Left colon (tissue), 2 donors: ENCODE measurements around the gene ZNF638. TPM values are rescaled to one million over a fixed set of nuclear protein-coding genes. Genes with fewer than 3 reads are reported as not detected.
"Not testable (repeated sequence)": the region's sequence is repeated elsewhere in the genome, so short reads cannot be mapped to it uniquely, and the experiment has no call there.

Source experiments
- ATAC-seq: fragments of 200-7000 bp; cut with Tn5 transposase; one replicate; pipeline ENCODE4 v1.9.1; 2020; ENCODE audit warnings: mild to moderate bottlenecking, moderate library complexity
- DNase-seq, 2 donors: peaks; one replicate each; pipeline ENCODE4 v3.0.0-alpha.2; 2020
- intact Hi-C, 2 donors: fragments of 100-400 bp; cut with DNase I in 1 of 2; cut with micrococcal nuclease in 1 of 2; formaldehyde crosslinking; loops; one replicate each; pipeline versions ENCODE4 v1.11.2 to v1.14.0; 2022; cut with DNase I, micrococcal nuclease
- long read RNA-seq: library from polyadenylated mRNA; unstranded; transcript quantifications from one replicate; pipeline ENCODE4 v2.0.0, GENCODE V29; 2021
- total RNA-seq, 2 donors: library from RNA; stranded (reverse); fragmentation: NEBNext Ultra II Directional; extraction: Animal tissue kit (Norgen Biotek cat#: 25700); gene quantifications; one replicate each; pipeline ENCODE4 v1.2.1, GENCODE V29; 2021
- donor health status: DM: no; HTN: no; CAD: no.
- donor health status: DM: yes; HTN: yes; CAD: no.

The ZNF638 gene, protein sequence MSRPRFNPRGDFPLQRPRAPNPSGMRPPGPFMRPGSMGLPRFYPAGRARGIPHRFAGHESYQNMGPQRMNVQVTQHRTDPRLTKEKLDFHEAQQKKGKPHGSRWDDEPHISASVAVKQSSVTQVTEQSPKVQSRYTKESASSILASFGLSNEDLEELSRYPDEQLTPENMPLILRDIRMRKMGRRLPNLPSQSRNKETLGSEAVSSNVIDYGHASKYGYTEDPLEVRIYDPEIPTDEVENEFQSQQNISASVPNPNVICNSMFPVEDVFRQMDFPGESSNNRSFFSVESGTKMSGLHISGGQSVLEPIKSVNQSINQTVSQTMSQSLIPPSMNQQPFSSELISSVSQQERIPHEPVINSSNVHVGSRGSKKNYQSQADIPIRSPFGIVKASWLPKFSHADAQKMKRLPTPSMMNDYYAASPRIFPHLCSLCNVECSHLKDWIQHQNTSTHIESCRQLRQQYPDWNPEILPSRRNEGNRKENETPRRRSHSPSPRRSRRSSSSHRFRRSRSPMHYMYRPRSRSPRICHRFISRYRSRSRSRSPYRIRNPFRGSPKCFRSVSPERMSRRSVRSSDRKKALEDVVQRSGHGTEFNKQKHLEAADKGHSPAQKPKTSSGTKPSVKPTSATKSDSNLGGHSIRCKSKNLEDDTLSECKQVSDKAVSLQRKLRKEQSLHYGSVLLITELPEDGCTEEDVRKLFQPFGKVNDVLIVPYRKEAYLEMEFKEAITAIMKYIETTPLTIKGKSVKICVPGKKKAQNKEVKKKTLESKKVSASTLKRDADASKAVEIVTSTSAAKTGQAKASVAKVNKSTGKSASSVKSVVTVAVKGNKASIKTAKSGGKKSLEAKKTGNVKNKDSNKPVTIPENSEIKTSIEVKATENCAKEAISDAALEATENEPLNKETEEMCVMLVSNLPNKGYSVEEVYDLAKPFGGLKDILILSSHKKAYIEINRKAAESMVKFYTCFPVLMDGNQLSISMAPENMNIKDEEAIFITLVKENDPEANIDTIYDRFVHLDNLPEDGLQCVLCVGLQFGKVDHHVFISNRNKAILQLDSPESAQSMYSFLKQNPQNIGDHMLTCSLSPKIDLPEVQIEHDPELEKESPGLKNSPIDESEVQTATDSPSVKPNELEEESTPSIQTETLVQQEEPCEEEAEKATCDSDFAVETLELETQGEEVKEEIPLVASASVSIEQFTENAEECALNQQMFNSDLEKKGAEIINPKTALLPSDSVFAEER (N-terminal part only)
- 10 to 100 TPM; 75.5 to 76.7 TPM for total RNA-seq
- long read RNA-seq, partial matches to known transcripts = 23 of 36 reads
- long read RNA-seq, other reads (novel, unspliced or antisense) = 13 of 36 reads

DNA sequence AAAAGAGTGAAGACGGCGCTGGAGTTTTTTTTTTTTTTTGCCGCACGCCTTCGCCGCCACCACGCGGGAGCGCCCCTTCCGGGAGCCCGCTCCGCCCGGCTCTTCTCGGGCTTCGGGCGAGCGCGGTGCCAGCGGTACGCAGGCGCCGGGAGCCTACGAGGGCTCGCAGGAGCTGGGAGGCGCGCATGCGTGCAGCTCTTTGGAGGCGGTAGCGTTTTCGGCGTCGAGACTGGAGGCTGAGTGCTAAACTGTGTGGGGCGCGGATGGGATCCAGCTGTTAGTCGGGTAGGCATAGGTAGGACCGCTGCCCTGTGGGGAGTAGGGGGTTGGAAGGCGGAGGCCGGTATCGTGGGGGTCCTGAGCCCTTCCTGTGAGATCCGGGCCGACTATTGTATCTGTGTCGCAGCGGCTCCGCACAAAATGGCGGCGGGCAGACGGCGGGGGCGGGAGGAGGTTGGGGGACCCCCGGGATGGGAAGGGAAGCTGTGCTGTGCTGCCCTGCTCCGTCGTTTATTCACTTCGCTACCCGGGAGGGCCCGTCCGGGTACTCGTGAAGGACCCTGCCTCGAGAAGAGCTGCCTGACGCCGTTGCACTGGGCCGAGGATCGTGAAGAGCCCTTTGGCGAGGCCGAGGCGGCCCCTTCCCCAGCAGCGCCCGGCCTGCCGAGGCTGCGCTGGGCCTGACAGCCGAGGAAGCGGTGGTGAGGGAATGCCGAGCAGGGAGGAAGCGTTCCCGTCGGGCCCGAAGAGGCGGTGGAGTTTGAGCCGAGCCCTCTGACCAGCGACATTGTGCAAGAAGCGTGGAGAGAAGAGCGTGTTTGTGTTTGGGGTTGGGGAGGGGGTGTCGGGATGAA, at the start of gene ZNF638:
ZNF638 (plus strand) TSS at position 202 of the 854 bp plus-strand sequence. CDS start 17,173 bp downstream, outside the sequence.
- intact Hi-C loops = no loop called here
- peak; percentile 89 to 96 for DNase-seq

DNA sequence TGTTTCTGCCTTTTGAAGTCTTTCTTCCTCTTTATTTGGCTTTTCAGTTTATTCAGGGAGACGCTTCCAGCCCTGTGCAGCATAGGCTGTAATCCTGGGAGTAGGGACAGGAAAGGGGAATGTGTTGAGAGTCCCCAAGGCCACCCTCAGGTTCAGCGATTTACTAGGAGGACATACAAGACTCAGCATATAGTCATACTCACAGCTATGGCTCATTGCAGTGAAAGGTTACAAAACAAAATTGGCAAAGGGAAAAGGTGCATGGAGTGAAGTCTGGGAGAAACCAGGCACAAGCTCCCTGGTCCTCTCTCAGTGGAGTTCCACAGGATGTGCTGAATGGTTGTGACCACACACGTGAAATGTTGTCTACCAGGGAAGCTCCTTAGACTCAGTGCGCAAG, 49.6 kb upstream of the ZNF638 start:
- ATAC-seq (no peak), DNase-seq (no peak)
- intact Hi-C loops = no loop called here

More for the DNA sequence above, at the start of gene ZNF638:
- peak; percentile 94 for ATAC-seq

DNA sequence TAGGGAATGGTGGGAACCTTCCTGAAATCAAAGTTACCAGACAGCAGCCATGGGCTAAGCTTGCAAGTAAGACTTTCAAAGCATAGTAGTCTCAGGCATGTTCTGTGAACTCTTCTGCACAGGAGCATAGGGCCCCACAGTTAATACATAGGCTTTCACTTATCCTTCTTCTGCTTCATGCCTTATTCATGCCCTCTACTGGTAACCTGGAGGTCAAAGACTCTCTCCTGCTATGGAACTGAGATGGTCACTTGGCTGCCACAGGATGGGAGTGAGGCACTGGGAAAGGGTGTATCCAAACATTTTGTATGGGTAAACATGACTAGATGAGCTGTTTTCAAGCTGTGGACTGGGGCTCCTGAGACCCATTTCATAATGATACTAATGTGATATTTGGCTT, 49.1 kb upstream of the ZNF638 start:
- intact Hi-C loops = no loop called here
- peak; percentile 71 for ATAC-seq
- no peak for DNase-seq

DNA sequence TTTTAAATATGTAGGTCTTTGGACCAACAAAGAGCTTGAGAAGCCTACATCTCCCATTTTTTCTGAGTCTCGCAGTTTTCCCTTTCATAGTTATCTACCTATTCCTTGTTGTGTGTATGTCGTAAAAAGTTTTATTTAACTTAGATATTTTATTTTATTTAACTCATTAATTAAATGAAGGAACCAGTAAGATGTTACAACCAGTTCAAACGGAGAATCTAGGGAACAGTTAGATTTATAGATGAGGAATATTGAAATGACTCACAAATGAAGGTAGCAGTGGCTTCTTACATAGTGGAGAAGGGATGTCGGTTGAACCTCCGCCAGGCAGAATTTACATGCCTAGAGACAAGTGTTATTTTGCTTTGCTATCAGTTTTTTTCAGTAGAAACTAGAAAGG, 48.5 kb upstream of the ZNF638 start:
- no peak for ATAC-seq
- no peak for DNase-seq
- intact Hi-C loops = no loop called here

DNA sequence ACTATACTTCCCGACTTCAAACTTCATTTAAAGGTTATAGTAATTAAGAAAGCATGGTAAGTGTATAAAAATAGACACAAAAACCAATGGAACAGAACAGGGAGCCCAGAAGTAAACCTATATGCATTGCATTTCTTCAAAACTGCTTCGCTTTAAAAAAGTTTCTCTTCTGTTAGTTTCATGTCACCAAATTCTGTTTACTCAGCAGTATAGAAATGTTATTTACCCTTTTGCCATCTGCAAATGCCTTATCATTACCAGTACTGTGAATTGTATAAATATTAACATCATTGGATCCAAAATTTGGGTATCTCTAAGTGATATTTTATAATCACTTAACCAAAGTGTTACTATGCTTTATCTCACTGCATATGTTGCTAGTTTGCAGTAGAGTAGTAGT, 45.9 kb upstream of the ZNF638 start:
- intact Hi-C loops = no loop called here

DNA sequence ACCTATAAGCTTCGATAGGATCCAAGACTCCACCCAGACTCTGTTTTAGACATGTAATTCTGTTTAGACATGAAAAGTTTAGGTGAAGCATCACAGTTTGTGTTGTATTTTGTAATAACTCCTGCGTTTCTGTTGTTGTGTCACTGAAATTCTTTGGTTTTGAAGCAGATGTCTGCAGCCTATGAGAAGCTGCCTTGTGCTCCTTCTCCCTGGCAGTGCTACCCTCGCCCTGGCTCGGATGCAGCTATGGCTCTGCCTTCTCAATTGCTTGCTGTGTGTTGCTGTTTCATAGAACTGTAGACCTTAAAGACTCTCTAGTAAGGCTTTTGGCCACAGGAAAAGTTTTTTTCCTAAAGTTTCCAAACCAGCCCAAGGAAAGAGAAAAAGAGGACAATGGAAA, 40.2 kb upstream of the ZNF638 start:
- DNase-seq (no peak), ATAC-seq (no peak)
- intact Hi-C loops = no loop called here

More for the DNA sequence above, 45.9 kb upstream of the ZNF638 start:
- DNase-seq (no peak), ATAC-seq (no peak)

DNA sequence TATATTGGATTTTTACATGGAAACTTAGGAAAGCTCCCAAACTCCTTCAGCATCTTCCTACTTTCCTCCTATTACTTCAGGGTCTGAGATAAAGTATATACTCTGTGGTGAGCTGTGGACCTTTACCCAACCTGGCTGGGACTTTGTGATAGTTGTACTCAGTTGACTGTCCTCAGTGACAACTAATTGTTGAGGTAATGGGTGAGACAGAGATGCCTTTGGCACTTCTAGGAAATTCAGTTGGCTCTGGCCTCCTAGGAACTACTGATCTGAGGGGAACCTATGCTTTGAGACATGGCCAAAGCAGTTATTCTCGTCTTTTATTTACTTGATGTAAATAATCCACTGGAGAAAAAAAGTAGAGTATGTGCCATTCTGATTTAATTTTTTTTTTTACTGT, 39.4 kb upstream of the ZNF638 start:
- intact Hi-C loops = no loop called here
- ATAC-seq (no peak), DNase-seq (no peak)

DNA sequence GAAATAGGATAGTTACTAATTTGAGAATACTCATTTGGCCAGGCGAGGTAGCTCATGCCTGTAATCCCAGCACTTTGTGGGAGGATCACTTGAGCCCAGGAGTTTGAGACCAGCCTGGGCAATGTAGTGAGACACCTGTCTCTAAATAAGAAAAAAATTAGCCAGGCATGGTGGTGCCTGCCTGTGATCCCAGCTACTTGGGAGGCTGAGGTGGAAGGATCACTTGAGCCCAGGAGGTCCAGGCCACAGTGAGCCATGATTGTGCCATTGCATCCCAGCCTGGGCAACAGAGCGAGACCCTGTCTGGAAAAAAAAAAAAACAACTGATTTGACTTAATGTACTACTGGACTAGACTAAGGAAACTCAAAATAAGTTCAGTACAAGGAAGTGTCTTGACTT, 32.7 kb upstream of the ZNF638 start:
- no peak for ATAC-seq
- intact Hi-C loops = loop anchor here in 1 of 2 donors (2.0 kb wide), 1 partner anchor 212 kb away; no protein-coding TSS in a partner anchor
- DNase-seq = no peak

DNA sequence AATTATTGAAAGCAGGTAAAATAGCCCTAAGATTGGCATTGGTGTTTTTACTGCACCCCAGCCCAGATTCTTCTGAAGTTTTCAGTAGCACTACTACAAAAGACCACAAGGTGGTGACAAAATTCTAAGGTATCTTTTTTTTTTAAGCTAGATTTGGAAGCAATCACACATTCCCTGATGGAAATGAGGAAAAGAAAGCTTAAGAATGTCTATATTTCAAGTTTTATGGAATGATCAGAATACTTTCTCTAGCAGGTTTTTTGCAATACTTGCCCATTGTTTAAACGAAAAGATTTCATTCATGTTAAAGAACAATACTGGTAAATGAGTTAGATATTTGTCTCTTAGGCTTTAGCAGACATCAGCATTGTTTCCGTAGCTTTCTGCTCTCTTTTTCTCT, 32.1 kb upstream of the ZNF638 start:
- no peak for DNase-seq
- intact Hi-C loops = loop anchor here in 1 of 2 donors (2.0 kb wide), 1 partner anchor 211 kb away; no protein-coding TSS in a partner anchor
- no peak for ATAC-seq

DNA sequence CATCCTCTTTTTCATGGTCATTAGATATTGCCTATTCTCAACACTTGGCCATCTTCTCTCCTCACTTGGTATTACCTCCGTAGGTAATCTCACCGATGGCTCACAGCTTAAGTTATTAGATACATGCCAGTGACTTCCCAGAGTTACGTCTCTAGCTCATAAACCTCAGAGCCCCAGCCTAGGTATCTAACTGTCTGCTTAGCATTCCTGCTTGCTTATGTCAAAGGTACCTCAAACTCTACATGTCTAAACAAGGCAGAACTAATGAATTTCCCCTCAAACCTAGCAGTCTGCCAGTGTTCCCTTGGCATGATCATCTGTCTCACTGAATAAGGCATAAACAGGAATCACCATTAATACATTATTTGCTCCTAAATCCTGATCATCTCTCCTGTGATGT, 27.7 kb upstream of the ZNF638 start:
- no peak for ATAC-seq

DNA sequence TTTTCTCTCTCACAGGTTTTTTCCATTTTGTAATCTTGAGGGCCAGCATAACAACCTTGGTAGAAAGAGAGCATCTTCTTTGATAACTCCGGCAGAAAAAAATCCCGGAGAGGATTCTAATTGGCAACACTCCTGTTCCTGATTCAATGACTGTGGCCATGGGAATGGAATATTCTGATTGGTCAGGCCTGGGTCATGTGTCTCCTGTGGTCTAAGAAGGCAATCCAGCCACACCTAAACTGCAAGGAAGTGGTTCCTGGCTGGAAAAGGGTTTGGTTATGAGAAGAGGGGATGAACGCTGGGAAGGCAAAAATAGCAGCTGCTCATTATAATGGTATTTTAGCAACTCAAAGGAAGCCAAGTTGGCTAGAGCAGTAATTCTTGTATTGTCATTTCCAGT, 24.8 kb upstream of the ZNF638 start:
- no peak for DNase-seq
- no peak for ATAC-seq

More for the DNA sequence above, 27.7 kb upstream of the ZNF638 start:
- intact Hi-C loops = no loop called here
- no peak for DNase-seq

DNA sequence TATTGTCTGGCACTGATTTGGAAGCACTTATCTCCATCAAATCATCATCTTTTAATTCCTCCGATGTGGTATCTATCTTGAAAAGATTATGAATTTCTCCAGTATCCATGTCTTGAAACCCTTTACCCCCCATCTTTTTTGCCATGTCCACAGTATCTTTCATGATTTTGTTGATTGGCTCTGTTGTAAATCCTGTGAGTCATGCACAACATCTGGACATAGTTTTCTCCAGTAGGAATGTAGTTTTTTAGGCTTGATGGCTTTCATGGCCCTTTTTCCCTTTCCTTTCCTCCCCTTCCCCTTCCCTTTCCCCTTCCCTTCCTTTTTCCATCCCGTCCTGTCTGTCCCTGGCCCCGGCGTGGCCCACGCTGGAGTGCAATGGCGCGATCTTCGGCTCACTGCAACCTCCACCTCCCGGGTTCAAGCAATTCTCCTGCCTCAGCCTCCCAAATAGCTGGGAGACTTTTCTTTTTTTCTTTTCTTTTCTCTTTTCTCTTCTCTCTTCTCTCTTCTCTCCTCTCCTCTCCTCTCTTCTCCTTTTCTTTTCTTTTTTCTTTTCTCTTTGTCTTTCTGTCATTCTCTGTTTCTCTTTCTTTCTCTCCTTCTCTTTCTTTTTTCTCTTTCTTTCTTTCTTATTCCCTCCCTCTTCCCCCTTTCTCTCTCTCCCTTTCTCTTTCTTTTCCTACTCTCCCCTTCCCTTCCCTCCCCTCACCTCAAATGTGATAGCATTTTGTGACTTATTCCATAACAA, 18.4 kb upstream of the ZNF638 start:
- intact Hi-C loops = no loop called here
- ATAC-seq = no peak
- DNase-seq = no peak

More for the DNA sequence above, 24.8 kb upstream of the ZNF638 start:
- intact Hi-C loops = no loop called here

DNA sequence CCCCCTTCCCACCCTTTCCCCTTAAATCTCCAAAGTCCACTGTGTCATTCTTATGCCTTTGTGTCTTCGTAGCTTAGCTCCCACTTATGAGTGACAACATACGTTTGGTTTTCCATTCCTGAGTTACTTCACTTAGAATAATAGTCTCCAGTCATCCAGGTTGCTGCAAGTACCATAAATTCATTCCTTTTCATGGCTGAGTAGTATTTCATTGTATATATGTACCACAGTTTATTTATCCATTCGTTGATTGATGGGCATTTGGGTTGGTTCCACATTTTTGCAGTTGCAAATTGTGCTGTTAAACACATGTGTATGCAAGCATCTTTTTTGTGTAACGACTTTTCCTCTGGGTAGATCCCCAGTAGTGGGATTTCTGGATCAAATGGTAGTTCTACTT, 14.5 kb upstream of the ZNF638 start:
- no peak for DNase-seq
- no peak for ATAC-seq
- intact Hi-C loops = no loop called here

DNA sequence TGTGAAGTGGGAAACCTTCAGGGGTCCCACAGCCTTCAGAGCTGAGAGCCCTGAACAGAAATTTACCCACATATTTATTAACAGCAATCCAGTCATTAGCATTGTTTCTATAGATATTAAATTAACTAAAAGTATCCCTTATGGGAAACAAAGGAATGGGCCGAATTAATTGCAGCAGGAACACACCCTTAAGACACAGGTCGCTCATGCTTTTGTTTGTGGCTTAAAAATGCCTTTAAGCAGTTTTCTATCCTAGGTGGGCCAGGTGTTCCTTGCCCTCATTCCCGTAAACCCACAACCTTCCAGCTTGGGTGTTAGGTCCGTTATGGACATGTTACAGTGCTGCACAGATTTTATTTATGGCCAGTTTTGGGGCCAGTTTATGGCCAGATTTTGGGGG, 13.7 kb upstream of the ZNF638 start:
- intact Hi-C loops, DNase-seq, ATAC-seq: not testable (repeated sequence)

DNA sequence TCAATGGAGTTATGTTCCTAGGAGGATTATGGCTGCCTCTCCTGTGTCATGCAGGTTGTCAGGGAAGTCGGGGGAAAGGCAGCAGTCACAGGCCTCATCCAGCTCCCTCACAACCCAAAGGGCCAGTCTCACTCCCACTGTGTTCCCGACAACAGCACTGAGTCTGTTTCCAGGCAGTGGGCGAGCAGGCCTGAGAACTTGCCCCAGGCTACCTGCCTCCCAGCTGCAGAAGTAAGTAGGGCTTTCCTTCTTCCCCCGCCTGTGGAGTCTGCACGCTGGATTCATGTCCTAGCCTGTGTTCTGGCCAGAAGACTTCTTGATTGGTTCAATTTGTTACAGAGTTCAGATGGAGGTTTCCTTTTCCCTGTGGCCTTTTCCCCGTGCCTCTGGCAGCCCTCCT, 8.2 kb upstream of the ZNF638 start:
- no peak for ATAC-seq
- no peak for DNase-seq
- intact Hi-C loops = no loop called here

DNA sequence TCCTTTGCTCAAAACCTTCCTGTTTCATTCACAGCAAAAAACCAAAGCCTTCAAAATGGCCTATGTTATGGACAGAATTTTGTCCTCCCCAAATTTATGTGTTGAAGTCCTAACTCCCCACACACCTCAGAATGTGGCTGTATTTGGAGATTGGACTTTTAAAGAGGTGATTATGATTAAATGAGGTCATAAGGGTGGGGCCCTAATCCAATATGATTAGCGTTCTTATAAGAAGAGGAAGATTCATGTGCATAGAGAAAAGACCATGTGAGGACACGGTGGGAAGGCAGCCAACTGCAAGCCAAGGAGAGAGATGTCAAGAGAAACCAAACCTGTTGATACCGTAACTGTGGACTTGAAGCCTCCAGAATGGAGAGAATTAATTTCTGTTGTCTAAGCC, 4.6 kb upstream of the ZNF638 start:
- intact Hi-C loops = no loop called here
- ATAC-seq (no peak), DNase-seq (no peak)

DNA sequence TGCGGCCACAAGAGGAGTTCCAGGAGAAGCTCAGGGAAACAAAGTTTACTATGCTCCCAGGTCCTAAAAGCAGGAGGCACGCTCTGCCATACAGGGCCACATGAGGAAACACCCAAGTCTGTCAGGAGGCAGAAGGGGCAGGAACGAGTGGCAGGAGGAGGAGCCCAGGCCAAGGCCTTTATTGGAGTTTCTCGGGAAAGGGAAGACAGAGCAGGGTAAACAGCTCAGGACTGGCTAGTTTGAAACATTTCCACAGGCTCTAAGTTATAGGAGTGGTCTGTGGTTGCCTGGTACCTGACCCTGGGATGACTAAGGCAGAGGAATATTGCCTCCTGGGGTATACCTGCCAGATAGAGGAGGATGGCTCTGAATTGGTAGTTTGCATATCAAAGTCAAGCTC, 3.7 kb upstream of the ZNF638 start:
- DNase-seq = peak; percentile 38 to 43
- peak; percentile 67 for ATAC-seq
- intact Hi-C loops = no loop called here
